ENCODE results near the gene PLXDC1.
"Not testable (repeated sequence)": the region's sequence is repeated elsewhere in the genome, so short reads cannot be mapped to it uniquely, and the experiment has no call there.

PLXDC1 gene

DNA sequence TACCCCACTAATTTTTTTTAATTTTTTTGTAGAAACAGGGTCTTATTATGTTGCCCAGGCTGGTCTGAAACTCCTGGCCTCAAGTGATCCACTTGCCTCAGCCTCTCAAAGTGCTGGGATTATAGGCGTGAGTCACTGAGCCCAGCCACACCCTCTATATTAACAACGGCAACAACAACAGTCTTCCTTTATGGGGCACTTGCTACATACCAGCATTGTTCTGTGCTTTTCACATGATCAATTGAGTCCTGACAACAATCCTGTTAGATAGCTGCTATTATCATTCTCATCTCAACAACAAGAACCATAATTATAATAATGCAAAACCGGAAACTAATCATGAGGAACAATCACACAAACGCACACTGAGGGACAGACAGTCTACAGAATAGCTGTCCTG lies 27.1 kb upstream of the PLXDC1 start:
- DNase-seq, result peak; percentile 17

DNA sequence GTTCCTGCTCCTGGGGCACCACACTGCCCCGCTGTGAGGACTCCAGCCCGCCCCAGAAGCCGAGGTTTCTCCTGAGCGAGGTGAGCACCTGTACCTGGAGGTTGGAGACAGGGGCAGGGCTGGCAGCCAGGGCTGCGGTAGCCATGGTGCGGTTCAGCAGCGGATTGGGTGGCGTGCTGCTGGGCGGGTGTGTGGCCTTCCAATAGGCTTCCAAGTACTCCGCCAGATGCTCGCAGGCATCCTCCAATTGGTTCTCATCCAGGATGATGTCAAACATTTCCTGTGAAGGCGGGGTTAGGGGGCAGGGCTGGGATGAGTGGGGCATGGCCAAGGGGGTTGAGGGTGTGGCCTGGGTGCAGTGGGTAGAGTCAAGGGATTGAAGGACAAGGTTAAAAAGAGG lies 25.8 kb upstream of the PLXDC1 start:
- DNase-seq, result no peak

DNA sequence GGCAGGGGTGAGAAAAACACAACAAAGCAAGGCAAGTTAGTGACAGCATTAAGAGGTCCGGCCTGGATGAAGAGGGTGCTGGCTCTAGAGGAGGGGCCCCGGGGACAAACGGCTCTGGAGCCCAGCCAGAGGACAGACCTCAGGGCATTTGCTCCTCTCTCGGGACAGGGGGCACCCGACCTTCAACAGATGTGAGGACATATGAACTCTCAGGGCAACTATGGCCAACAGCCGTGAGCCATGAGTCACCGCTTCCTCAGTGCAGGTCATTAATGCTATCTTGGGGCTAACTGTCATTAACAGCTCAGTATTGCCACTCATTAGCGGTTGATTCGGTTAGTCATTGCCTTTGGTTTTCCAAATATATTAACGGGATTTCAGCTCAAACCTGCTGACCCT lies 24.3 kb upstream of the PLXDC1 start:
- no peak for DNase-seq

DNA sequence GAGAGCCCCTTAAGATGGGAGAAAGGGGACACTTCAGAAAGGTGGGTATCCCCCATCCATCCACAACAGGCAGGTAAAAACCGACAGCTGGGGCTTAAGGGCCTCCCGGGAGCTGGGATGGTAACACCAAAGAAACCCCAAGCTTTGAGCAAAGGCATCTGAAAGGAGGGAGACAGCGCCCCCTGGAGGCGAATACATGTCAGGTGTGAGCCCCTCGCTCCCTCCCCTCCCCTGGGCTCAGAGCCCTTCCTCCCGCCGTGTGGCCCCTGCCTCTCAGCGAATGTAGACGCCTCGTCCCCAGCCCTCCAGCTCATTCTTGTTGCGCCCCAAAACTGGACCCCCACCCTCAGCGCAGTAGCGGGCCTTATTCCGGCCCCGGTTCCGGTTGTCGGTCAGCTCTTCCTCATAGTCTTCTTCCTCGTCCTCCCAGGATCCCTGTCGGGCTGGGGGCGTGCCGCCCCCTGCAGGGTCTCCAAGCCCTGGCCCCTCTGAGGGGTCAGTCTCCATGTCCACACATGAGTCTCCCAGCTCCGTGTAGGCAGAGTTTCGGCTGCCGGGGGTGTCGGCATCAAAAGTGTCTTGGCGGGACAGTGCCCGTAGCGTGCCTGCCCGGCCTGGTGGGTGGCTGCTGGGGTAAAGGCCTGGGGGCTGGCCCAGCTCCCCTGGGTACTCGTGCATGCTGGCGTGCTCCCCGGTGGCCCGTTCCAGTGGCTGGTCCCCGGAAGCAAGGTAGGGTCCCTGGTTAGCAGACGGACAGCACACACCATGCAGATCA lies 23.7 kb upstream of the PLXDC1 start:
- peak; percentile 79 for DNase-seq

DNA sequence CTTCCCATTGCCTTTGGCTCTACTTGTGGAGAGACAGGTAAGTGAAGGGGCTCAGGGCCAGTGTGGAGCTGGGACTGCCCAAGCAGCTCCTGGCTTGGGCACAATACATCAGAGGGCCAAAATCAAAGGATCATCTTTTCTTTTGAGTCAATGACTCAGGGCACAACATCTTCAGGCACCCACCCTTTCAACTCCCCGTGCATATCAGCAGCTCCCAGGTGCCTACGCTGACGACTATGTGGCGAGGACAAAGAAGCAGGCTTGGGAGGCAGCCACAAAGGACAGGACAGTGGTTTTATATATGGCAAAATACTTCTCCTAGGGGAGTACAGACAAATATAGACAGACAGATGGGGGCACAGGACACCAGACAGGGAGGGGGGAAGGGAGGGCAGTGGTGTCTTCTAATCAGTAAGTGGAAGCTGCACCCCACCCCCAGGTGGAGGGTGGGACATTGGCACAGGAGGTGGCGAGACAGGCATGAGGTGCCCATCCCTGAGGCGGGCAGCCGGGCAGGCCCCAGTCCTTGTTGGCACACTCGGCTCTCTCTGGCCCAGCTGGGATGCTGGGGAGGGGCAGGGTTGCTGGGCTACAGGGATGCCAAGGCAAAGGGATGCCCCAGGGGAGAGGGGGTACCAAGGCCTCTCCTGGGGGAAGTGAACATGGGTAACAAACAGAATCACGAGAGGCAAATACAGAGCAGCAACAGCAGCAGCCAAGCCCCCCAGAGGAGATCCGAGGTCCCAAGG lies 22.3 kb upstream of the PLXDC1 start:
- DNase-seq, result no peak

DNA sequence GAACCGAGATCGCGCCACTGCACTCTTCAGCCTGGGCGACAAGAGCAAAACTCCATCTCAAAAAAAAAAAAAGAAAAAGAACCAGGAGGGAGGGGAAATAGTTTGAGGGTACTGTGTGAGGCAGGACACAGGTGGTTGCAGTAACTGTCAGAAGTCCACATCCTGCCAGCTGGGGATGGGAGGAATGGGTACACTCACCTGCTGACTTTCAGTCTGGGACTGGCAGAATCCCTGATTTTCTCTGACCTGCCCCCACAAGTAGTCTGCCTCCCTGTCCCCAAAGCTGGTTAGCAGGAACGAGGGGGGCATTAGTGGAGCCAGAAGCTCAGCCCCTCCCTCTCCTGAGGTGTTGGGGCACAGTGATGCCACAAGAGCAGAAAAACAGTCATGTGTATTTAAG lies 21.6 kb upstream of the PLXDC1 start:
- DNase-seq, result no peak

DNA sequence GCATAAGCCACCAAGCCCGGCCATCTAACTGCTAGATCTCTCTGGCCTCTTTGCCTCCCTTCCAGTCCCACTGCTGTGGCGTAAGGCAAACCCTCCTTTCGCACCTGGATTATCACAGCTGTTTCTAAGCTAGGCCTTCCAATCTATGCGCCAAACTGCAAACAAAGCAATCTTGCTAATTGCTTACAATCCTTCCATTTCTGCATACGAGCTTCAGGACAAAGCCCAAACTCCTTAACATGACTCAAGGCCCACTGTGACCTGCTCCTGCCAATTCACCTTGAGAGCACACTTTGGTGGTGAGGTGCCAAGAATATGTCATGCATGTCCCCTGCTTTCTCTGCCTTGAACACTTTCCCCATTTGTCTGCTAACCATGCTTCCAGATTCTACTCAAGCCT lies 20.5 kb upstream of the PLXDC1 start:
- no peak for DNase-seq

DNA sequence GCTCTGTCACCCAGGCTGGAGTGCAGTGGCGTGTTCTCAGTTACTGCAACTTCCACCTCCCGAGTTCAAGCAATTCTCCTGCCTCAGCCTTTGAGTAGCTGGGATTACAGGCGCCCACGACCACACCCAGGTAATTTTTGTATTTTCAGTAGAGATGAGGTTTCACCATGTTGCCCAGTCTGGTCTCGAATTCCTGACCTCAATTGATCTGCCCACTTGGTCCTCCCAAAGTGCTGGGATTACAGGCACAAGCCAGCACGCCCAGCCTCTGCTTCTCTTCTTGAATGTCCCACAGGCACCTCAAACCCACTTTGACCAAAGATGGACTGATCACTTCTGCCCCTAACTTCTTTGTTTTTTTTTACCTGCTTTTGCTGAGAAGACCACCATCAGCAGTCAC lies 19.1 kb upstream of the PLXDC1 start:
- no peak for DNase-seq

DNA sequence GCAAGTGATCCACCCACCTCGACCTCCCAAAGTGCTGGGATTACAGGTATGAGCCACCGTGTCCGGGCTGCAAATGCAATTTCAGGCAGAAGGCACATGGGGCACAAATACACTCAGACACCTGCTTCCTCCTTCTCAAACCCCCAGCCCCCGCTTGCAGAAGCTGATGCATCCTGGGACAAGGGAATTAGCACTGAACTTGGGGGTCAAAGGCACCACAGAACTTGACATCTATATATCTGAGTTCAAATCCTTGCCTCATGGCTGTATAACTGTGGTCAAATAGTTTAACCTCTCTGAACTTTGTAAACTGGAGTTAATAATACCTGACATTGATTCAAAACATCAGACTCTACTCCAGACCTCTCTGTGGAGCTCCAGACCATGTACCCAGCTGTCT lies 18.7 kb upstream of the PLXDC1 start:
- no peak for DNase-seq

DNA sequence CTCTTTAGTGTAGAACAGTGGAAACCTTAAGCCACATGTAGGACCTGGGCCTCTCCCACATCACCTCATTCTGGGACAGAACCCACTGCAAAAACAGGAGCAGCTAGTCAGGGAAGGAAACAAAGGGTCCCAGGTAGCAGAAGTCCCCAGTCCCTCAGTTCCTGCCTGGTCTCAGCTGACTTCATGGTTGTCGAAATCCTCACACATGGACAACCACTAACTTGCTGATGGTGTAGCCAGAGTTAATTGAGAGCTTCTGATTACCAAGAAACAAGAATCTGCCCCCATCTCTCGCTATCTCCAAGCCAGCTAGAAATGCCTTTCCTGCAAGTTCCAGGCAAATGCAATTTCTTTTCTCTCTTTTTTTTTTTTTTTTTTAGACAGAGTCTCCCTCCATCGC lies 18.1 kb upstream of the PLXDC1 start:
- no peak for DNase-seq

DNA sequence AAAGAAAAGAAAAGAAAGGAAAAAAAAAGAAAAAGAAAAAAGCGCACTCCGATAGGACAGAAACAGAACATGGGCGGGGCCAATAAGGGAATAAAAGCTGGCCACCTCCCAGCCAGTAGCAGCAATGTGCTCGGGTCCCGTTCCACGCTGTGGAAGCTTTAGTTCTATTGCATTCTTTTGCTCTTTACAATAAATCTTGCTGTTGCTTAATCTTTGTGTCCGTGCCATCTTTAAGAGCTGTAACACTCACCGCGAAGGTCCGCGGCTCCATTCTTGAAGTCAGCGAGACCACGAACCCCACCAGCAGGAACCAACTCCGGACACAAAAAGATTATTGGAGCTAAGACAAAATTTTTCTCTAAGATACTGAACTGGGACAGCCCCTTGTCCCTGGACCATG lies 17.7 kb upstream of the PLXDC1 start:
- no peak for DNase-seq

DNA sequence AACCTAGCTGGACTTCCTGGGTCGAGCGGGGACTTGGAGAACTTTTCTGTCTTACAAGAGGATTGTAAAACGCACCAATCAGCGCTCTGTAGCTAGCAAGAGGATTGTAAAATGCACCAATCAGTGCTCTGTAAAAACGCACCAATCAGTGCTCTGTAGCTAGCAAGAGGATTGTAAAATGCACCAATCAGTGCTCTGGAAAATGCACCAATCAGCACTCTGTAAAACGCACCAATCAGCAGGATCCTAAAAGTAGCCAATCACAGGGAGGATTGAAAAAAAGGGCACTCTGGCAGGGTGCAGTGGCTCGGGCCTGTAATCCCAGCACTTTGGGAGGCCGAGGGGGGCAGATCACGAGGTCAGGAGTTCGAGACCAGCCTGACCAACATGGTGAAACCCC lies 17.1 kb upstream of the PLXDC1 start:
- DNase-seq, result not testable (repeated sequence)

DNA sequence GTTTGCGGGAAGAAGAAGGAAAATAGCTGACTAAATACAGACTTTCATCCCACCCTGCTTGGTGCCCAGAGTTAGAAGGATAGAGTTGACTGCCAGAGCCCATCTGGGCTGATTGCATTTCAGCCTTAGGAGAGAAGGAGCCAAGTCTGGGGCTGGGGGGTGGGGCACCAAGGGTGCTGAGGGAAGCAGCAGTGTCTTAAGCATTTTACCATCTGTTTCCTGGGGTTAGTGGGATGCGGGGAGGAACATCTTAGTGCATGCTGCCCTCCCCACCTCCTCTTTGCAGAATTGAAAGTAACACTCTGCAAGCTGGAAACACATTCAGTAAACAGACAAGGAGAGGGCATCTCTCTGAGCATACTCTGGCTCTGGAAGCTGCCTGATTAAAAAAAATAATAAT lies 16.0 kb upstream of the PLXDC1 start:
- no peak for DNase-seq

DNA sequence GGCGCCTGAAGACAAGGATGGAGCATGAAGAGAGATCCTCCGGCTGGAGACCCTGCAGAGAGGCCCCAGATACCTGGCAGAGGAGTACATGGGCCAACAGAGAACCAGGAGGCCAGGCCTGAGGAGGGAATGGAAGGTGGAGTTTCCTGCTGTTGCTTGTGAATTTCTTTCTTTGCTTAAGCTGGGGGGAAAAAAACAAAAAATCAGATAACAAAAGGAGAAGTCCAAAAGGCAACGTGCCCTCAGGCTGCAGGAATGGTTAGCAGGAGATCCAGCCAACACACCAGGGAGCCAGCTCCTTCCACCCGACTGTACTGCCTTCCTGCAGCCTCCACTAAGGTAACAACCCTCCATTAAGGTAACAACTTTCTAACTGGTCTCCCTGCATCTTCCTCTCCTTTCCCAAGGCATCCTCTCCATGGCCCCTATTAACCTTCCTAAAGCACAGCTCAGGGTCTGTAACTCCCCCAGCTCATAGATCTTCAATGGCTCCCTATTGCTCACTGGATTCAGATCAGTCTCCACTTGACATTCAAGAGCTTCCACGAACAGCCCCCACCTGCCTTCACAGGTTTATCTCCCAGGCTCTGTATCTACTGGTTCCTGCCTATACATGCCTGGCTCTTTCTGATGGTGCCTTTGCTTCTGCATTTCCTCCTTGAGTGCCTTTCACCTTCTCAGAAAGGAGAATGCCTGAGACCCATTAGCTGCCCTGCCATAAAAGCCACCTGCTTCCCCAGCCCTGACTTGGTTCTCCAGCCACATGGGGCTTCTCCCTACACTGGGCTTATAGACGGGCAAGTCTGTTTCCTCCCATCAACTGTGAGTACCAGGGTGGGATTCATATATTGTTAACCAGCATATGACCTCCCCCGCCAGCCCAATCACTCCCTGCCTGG lies 15.2 kb upstream of the PLXDC1 start:
- peak; percentile 14 for DNase-seq

DNA sequence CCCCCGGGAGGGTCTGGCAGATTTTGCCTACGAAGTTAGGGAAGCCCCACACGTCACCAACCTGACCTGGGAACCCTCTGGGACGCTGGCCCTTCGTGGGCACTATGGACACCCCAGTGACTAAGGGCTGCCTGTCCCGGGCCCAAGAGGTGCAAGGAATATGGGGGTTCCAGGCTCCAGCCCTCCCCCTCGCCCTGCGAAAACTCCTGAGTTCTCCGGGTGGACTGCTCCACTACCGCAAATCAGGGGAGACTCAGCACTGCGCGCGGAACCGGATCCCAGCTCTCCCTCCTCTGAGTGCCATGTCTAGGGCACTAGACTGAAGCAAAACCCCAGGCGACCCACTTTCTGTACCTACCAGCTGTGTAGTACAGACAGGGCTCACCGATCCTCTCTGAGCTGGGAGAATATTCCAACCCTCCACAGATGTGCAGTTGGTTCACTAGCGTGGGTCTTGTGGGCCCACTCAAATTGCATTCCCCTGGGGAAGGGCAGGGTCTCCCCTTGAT lies 14.5 kb upstream of the PLXDC1 start, which contains the start of gene ARL5C:
TSS of gene ARL5C (minus strand) at position 321 of the 509 bp plus-strand sequence. CDS start 401 bp downstream, outside the sequence.
- DNase-seq, result no peak

DNA sequence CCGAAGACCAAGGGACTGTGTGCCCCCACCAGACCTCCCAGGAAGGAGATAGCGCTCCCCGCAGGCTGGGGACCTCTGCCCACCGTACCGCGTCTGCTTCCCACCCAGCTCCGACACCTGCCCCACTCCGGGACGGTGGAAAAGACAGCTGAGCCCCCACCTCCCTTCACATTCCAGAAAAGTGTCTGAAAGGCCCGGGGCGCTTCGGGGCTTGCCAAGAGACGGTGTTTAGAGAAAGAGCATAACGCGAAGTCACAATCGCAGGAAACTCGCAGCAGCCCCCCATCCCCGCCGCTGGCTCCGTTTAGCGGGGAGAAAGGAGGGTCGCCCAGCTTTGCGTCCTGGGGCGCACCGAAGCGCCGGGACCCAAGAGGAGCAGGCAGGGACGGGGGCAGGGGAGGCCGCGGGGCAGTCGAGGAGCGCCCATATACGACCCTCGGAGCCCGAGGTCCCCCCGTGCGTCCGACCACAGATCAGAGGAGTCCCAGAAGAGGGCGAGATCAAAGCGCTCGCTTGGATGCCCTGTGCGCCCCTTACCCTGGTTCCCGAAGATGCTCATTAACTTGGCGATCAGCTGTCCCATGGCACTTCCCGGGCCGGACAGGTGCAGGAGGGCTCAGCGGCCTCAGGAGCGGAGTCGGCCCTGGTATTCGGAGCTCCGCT lies 13.9 kb upstream of the PLXDC1 start:
- no peak for DNase-seq

DNA sequence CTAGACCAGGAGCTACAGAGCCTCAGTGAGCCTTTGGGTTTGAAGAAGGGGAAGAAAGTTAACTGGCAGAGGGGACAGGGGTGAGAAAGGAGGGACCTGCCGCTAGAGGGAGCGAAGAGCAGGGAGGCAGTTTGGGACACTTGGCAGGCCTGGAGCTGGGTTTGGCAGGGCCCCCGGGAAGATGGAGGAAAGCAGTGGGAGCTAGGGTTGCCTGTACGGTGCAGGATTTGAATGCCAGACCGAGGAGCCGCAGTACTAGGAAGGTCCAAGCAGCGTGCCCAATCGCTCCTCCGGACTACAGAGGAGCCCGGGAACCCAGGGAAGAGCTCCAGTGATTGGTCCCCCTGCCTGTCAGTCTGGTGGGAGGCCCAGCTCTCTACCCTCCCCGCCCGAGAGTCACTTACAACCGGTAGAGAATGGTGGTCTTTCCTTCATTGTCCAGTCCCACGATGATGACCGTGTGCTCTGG lies 13.3 kb upstream of the PLXDC1 start:
- DNase-seq, result peak; percentile 67

DNA sequence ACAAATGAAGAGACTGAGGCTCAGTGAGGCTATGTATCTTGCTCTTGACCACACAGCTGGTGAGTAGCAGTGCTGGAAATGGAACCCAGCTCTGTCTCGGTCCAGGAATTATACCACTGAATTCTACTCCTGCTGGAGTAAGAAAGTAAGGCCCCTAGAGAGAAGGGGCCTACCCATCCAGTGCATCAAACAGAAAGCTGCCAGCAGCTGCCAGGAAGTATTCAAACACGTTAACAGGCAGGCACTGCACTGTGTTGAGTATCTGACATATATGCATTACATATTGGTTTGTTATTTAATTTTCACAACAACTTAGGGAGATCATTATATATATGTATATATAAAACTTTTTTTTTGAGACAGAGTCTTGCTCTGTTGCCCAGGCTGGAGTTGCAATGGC lies 10.5 kb upstream of the PLXDC1 start:
- no peak for DNase-seq

DNA sequence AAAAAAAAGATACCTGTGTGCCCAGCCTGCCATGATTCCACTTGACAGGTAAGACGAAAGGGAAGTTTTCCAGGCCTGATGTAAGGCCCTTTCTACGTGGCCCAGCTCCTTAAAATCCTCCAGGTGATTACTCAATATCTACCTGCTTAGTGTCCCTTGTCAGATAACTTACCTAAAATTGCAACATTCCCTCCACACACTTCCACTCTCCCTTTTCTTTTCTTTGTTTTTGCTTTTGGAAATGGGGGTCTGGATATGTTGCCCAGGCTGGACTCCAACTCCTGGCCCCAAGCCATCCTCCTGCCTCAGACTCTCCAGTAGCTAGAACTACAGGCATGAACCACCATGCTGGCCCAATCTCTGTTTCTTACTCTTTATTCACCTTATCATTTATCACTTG lies 7.2 kb upstream of the PLXDC1 start:
- DNase-seq, result no peak

DNA sequence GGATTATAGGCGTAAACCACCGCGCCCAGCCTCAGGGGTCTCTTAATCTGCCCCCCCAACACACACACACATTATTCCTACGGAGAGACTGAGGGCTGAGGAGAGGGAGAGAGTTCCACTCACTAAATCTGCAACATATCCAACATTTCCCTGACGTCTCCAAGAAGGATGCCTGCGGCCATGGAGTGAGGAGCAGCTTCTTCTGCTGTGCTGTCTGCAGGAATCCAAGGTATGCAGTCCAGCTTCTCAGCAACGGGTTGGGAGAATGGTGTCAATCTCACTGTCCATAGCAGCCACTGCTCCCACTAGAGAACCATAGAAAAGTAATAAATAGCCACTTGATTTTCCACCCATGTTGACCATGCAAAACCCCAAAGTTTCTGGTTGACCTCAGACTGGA lies 5.1 kb upstream of the PLXDC1 start:
- DNase-seq, result no peak

DNA sequence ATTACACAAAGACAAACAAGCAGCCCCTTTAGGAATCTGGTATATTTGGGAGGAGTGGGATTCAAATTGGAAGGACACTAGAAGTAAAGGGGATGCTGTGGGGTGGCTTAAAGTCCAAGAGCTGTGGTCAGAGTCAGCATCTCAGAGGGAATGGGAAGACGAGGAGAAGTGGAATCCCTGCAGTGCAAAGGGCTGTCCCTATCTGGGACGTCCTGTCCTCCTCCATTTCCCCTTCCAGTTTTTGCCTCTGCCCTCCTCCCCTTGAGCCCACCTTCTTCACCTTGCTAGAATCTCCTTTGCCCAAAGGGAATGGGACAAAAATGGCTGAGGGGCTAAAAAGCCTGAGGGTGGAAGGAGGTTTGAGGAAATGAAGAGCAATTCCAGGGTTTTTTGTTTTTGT lies 4.2 kb upstream of the PLXDC1 start:
- no peak for DNase-seq

DNA sequence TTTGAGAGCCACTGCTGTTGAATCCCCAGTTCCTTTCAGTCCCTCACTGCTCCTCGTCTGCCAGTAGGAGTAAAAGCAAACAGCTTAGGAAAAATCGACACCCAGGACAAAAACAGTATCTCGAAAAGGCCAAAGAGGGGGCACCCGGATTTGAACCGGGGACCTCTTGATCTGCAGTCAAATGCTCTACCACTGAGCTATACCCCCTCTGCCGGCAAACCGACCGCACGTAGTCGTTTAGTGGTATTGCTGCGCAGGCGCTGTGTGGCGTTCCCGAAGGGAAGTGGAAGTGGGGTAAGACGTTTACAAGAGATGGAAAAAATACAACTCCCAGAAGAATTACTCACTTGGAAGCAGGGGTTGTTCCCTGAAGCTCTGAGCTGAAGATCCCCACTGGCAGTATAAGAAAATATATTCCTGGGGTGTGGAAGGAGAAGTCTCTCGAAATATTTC lies 2.2 kb upstream of the PLXDC1 start:
- DNase-seq, result peak; percentile 84

Measured in NCI-H1436 (cell line).